IMR-90 (cell line): ENCODE measurements around the gene ISOC1. TPM values are rescaled to one million over a fixed set of nuclear protein-coding genes. Genes with fewer than 3 reads are reported as not detected.

Experiments used
- ATAC-seq: fragments of 200-7000 bp; cut with Tn5 transposase; 2 replicates; pipeline ENCODE4 v1.9.1; 2020; ENCODE audit warnings: low read depth, mild to moderate bottlenecking, moderate library complexity
- BruUV-seq: library from RNA; stranded (reverse); fragments of 400-500 nt; replicated peaks from 2 replicates; lab custom pipeline; 2021; lab: Mats Ljungman, UMichigan
- CTCF ChIA-PET: fragments of 300-600 bp; formaldehyde crosslinking; extraction: SDS; loops from one replicate; lab custom pipeline; 2021; ENCODE audit warnings: antibody characterized with exemption; lab: Yijun Ruan, JAX
- POLR2A ChIA-PET: fragments of 300-600 bp; sonication (Branson Sonifier 250); formaldehyde crosslinking; loops from one replicate; lab custom pipeline; 2022; ENCODE audit warnings: antibody characterized with exemption; ENCODE audit not compliant: unreplicated experiment; lab: Charles Lee
- DNase-seq: peaks from one replicate; pipeline ENCODE4 v3.0.0; 2013
- H2AFZ ChIP-seq: replicated peaks from 2 replicates; pipeline ENCODE3; 2013; ENCODE audit warnings: low read length, mild to moderate bottlenecking; ENCODE audit not compliant: poor library complexity
- H2AK5ac ChIP-seq: 2 replicates; pipeline ENCODE4 v1.6.1; 2013; ENCODE audit warnings: low read depth, low read length, inconsistent platforms
- H2AK9ac ChIP-seq: replicated peaks from 2 replicates; pipeline ENCODE3; 2013; ENCODE audit warnings: mild to moderate bottlenecking, low read depth, low read length, moderate library complexity; ENCODE audit not compliant: poor library complexity
- H2BK120ac ChIP-seq: 2 replicates; pipeline ENCODE4 v1.6.1; 2013; ENCODE audit warnings: low read depth, low read length, inconsistent platforms
- H2BK15ac ChIP-seq: 3 replicates; pipeline ENCODE4 v1.6.1; 2013; ENCODE audit warnings: low read depth, low read length, inconsistent platforms
- H2BK20ac ChIP-seq: 2 replicates; pipeline ENCODE4 v1.6.1; 2013; ENCODE audit warnings: low read depth, mild to moderate bottlenecking, inconsistent platforms, low read length, moderate library complexity
- H2BK5ac ChIP-seq: 2 replicates; pipeline ENCODE4 v1.6.1; 2013; ENCODE audit warnings: mild to moderate bottlenecking, low read depth, low read length, inconsistent platforms; ENCODE audit not compliant: poor library complexity, severe bottlenecking
- H3K14ac ChIP-seq: replicated peaks from 2 replicates; pipeline ENCODE4 v1.6.1; 2013; ENCODE audit warnings: low read depth, low read length, inconsistent platforms
- H3K18ac ChIP-seq: 2 replicates; pipeline ENCODE4 v1.6.1; 2013; ENCODE audit warnings: low read depth, low read length, control low read depth
- H3K23ac ChIP-seq: 2 replicates; pipeline ENCODE4 v1.6.1; 2013; ENCODE audit warnings: low read depth, low read length, inconsistent platforms
- H3K27ac ChIP-seq: 2 replicates; pipeline ENCODE4 v1.5.1; 2013; ENCODE audit warnings: mild to moderate bottlenecking, control low read depth, low read length; ENCODE audit not compliant: insufficient read depth
- H3K27me3 ChIP-seq: 2 replicates; pipeline ENCODE4 v1.6.1; 2013; ENCODE audit warnings: low read length; ENCODE audit not compliant: control insufficient read depth, insufficient read depth
- H3K36me3 ChIP-seq: 2 replicates; pipeline ENCODE4 v1.6.1; 2013; ENCODE audit warnings: low read length, mixed read lengths; ENCODE audit not compliant: control insufficient read depth, insufficient read depth
- H3K4ac ChIP-seq: 2 replicates; pipeline ENCODE4 v1.6.1; 2013; ENCODE audit warnings: low read depth, low read length, inconsistent platforms
- H3K4me1 ChIP-seq: 2 replicates; pipeline ENCODE4 v1.6.1; 2013; ENCODE audit warnings: low read length, mixed read lengths; ENCODE audit not compliant: control insufficient read depth, insufficient read depth
- H3K4me2 ChIP-seq: 2 replicates; pipeline ENCODE4 v1.6.1; 2013; ENCODE audit warnings: low read depth, mild to moderate bottlenecking, control low read depth, low read length, moderate library complexity
- H3K4me3 ChIP-seq: 2 replicates; pipeline ENCODE4 v1.5.1; 2013; ENCODE audit warnings: low read depth, mild to moderate bottlenecking, control low read depth, low read length, moderate library complexity; ENCODE audit not compliant: insufficient read depth
- H3K56ac ChIP-seq: 2 replicates; pipeline ENCODE4 v1.6.1; 2013; ENCODE audit warnings: low read length, inconsistent platforms; ENCODE audit not compliant: insufficient read depth; ENCODE audit errors: extremely low read depth
- H3K79me1 ChIP-seq, 2 experiments: 2 replicates each; pipeline ENCODE4 v1.6.1; 2013; ENCODE audit warnings: low read length in 2 of 2, inconsistent platforms in 1 of 2, low read depth in 1 of 2
- H3K9ac ChIP-seq: 2 replicates; pipeline ENCODE4 v1.6.1; 2013; ENCODE audit warnings: low read depth, low read length, control low read depth
- H3K9me1 ChIP-seq: 2 replicates; pipeline ENCODE4 v1.6.1; 2013; ENCODE audit warnings: low read length, inconsistent platforms; ENCODE audit not compliant: insufficient read depth
- H3K9me3 ChIP-seq: 2 replicates; pipeline ENCODE4 v1.6.1; 2013; ENCODE audit warnings: low read length; ENCODE audit not compliant: control insufficient read depth, insufficient read depth
- H4K20me1 ChIP-seq: 2 replicates; pipeline ENCODE4 v1.6.1; 2013; ENCODE audit warnings: low read length, inconsistent platforms; ENCODE audit not compliant: insufficient read depth
- H4K5ac ChIP-seq: 2 replicates; pipeline ENCODE4 v1.6.1; 2013; ENCODE audit warnings: mild to moderate bottlenecking, low read depth, low read length, control low read depth
- H4K8ac ChIP-seq, 2 experiments: 2 replicates each; pipeline ENCODE4 v1.6.1; 2013; ENCODE audit warnings: low read depth in 2 of 2, low read length in 2 of 2, control low read depth in 1 of 2, inconsistent platforms in 1 of 2
- H4K91ac ChIP-seq: 2 replicates; pipeline ENCODE4 v1.6.1; 2013; ENCODE audit warnings: low read depth, low read length, inconsistent platforms; ENCODE audit not compliant: insufficient read depth
- BHLHE40 ChIP-seq: fragments of 150-350 bp; IDR thresholded peaks from 2 replicates; pipeline ENCODE4 v1.6.1; 2016; ENCODE audit warnings: mild to moderate bottlenecking, low read depth, low read length
- CEBPB ChIP-seq: IDR thresholded peaks from 2 replicates; pipeline ENCODE4 v1.6.1; 2012; ENCODE audit warnings: low read depth, low read length, improper control_type of control experiment
- FOS ChIP-seq: fragments of 150-350 bp; IDR thresholded peaks from 2 replicates; pipeline ENCODE4 v1.6.1; 2016; ENCODE audit warnings: low read depth, low read length
- MAZ ChIP-seq: IDR thresholded peaks from 2 replicates; pipeline ENCODE4 v1.6.1; 2012; ENCODE audit warnings: low read depth, mild to moderate bottlenecking, low read length, improper control_type of control experiment, moderate library complexity, borderline replicate concordance
- RCOR1 ChIP-seq: IDR thresholded peaks from 2 replicates; pipeline ENCODE4 v1.6.1; 2012; ENCODE audit warnings: mild to moderate bottlenecking, low read length, improper control_type of control experiment; ENCODE audit not compliant: insufficient replicate concordance
- SMC3 ChIP-seq: fragments of 150-350 bp; IDR thresholded peaks from 2 replicates; pipeline ENCODE4 v1.6.1; 2016; ENCODE audit warnings: low read depth, mild to moderate bottlenecking, antibody characterized with exemption, low read length, moderate library complexity
- WGBS, 2 experiments: methylation state at CpG; one replicate each; pipeline versions ENCODE4 v1.1.5 to v1.1.7; 2013; ENCODE audit warnings: missing lambda C conversion rate in 2 of 2; ENCODE audit not compliant: insufficient read length in 1 of 2; ENCODE audit errors: extremely low coverage in 2 of 2; 5-methylcytosine and 5-hydroxymethylcytosine counted together
- dilution Hi-C: fragments of 300-500 bp; cut with HindIII; formaldehyde crosslinking; loops from one replicate; pipeline ENCODE4 v1.14.3; 2018; ENCODE audit warnings: low sequenced_read_pairs; ENCODE audit not compliant: unreplicated experiment
- in situ Hi-C: fragments of 300-500 bp; cut with MboI; formaldehyde crosslinking; loops from 3 replicates; pipeline ENCODE4 v1.14.3; 2019; ENCODE audit warnings: low sequenced_read_pairs, inconsistent platforms, mixed read lengths
- intact Hi-C: fragments of 100-400 bp; cut with micrococcal nuclease; formaldehyde crosslinking; loops from 2 replicates; pipeline ENCODE4 v1.10.0; 2022
- polyA plus RNA-seq, 3 experiments: library from polyadenylated mRNA; depleted of rRNA; stranded (reverse); fragments of >200 nt; gene quantifications; 2 replicates each; pipeline ENCODE4 v1.2.3, GENCODE V29; 2012; ENCODE audit warnings: low replicate concordance in 1 of 3
- total RNA-seq: library from RNA; depleted of rRNA; stranded (reverse); fragments of >200 nt; gene quantifications from 2 replicates; pipeline ENCODE4 v1.2.3, GENCODE V29; 2012
- TF ChIP-seq, protein P1 (sequence below): conservative IDR thresholded peaks from 2 replicates; pipeline ENCODE4 v1.5.1; 2012; ENCODE audit warnings: mild to moderate bottlenecking, low read depth, low read length, improper control_type of control experiment
- TF ChIP-seq, protein P2 (sequence below): fragments of 150-350 bp; IDR thresholded peaks from 2 replicates; pipeline ENCODE4 v1.6.1; 2016; ENCODE audit warnings: low read depth, mild to moderate bottlenecking, low read length, moderate library complexity, borderline replicate concordance

Gene ISOC1
- total and polyA plus RNA-seq, 2 of the 4 experiments (the other 2 are of a cell fraction), result 10.8 to 11.6 TPM

DNA sequence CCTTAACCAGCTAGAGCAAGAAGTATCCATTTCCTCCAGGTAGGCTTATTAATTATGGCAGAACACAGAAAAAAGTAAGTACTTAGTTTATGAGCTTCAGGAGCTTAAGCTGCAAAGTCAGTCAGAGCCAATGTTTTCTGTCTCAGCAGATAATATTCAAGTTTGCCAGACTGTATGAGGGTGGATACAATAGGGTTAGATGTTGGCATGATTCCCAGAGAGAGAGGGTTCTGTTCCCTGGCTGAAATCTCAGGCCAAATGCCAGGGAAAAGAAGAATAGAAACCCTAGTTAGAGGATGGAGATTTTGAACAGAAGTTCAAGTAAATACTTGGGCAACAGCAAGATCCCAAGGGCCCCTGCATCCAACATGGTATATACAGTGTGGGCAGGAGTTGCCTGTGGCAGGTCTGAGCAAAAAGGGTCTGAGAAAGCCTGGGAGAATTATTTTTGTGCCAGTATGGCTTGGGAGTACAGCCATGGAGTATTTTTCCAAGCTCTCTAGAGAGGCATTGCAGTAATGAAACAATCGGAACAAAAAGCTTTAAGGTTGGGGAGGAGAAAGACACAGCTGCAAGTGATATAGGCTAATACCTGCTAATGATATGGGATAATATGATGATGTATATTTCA, 31.0 kb upstream of the ISOC1 start:
- no peaks in the 10 kb centered on the region for H3K9me3 ChIP-seq
- H3K79me1 ChIP-seq, result no peaks in the 10 kb centered on the region
- no peak overlapping the region for H4K8ac ChIP-seq
- H4K20me1 ChIP-seq, result no peaks in the 10 kb centered on the region
- H3K4ac ChIP-seq, result no peak overlapping the region
- H2BK20ac ChIP-seq, result no peak overlapping the region
- H2AK9ac ChIP-seq, result no peak overlapping the region
- no peaks in the 10 kb centered on the region for H3K4me1 ChIP-seq
- no peak overlapping the region for H3K27ac ChIP-seq
- TF ChIP-seq, protein P1, sequence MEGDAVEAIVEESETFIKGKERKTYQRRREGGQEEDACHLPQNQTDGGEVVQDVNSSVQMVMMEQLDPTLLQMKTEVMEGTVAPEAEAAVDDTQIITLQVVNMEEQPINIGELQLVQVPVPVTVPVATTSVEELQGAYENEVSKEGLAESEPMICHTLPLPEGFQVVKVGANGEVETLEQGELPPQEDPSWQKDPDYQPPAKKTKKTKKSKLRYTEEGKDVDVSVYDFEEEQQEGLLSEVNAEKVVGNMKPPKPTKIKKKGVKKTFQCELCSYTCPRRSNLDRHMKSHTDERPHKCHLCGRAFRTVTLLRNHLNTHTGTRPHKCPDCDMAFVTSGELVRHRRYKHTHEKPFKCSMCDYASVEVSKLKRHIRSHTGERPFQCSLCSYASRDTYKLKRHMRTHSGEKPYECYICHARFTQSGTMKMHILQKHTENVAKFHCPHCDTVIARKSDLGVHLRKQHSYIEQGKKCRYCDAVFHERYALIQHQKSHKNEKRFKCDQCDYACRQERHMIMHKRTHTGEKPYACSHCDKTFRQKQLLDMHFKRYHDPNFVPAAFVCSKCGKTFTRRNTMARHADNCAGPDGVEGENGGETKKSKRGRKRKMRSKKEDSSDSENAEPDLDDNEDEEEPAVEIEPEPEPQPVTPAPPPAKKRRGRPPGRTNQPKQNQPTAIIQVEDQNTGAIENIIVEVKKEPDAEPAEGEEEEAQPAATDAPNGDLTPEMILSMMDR, result no peak
- no peak for TF ChIP-seq BHLHE40
- TF ChIP-seq SMC3, result no peak
- TF ChIP-seq, protein P2, sequence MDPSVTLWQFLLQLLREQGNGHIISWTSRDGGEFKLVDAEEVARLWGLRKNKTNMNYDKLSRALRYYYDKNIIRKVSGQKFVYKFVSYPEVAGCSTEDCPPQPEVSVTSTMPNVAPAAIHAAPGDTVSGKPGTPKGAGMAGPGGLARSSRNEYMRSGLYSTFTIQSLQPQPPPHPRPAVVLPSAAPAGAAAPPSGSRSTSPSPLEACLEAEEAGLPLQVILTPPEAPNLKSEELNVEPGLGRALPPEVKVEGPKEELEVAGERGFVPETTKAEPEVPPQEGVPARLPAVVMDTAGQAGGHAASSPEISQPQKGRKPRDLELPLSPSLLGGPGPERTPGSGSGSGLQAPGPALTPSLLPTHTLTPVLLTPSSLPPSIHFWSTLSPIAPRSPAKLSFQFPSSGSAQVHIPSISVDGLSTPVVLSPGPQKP, result no peak
- no peak for TF ChIP-seq FOS
- no peak for TF ChIP-seq RCOR1
- no peak for TF ChIP-seq MAZ
- TF ChIP-seq CEBPB, result no peak
- no peak overlapping the region for H2AFZ ChIP-seq
- dilution Hi-C loops (no loop called here), in situ Hi-C loops (no loop called here), intact Hi-C loops (no loop called here)
- no peak overlapping the region for H3K14ac ChIP-seq
- H3K9ac ChIP-seq, result no peak overlapping the region
- no CpG with 5 or more reads among the region's 1 CpG for WGBS, 2 experiments
- H3K27me3 ChIP-seq, result no peaks in the 10 kb centered on the region
- H4K91ac ChIP-seq, result no peak overlapping the region
- H3K56ac ChIP-seq, result no peak overlapping the region
- BruUV-seq, result no TSS peak
- H3K36me3 ChIP-seq, result no peaks in the 10 kb centered on the region
- ChIA-PET POLR2A (no interaction called here), CTCF (no interaction called here)
- DNase-seq, result no peak
- no peak overlapping the region for H3K4me3 ChIP-seq
- H3K23ac ChIP-seq, result no peak overlapping the region
- no peak overlapping the region for H4K5ac ChIP-seq
- H3K4me2 ChIP-seq, result no peak overlapping the region
- H3K18ac ChIP-seq, result no peak overlapping the region
- H2AK5ac ChIP-seq, result no peak overlapping the region
- ATAC-seq, result no peak
- H3K9me1 ChIP-seq, result no peaks in the 10 kb centered on the region
- H2BK120ac ChIP-seq, result no peak overlapping the region
- H2BK15ac ChIP-seq, result no peak overlapping the region
- H2BK5ac ChIP-seq, result no peak overlapping the region
